Activated naive CD8-positive, alpha-beta T cell treated with anti-CD3 and anti-CD28 coated beads, Interleukin-2, amount 50 U/mL, for 24 hours (primary cell): ENCODE results near the gene SF3B2.
"Not testable (repeated sequence)": the region's sequence is repeated elsewhere in the genome, so short reads cannot be mapped to it uniquely, and the experiment has no call there.

Source experiments
- ATAC-seq: fragments of 150-1000 bp; cut with Tn5 transposase; one replicate; pipeline ENCODE4 v1.10.0; 2021
- DNase-seq: peaks from one replicate; pipeline ENCODE4 v3.0.0; 2021
- H3K27ac Mint-ChIP-seq: one replicate; pipeline ENCODE4 v1.8.0; 2021; ENCODE audit warnings: mild to moderate bottlenecking, mixed read lengths
- H3K27me3 Mint-ChIP-seq: one replicate; pipeline ENCODE4 v1.8.0; 2021; ENCODE audit warnings: mixed read lengths
- H3K36me3 Mint-ChIP-seq: one replicate; pipeline ENCODE4 v1.8.0; 2021; ENCODE audit warnings: low read depth, mixed read lengths
- H3K4me1 Mint-ChIP-seq: one replicate; pipeline ENCODE4 v1.8.0; 2021; ENCODE audit warnings: mixed read lengths
- H3K4me3 Mint-ChIP-seq: one replicate; pipeline ENCODE4 v1.8.0; 2021; ENCODE audit warnings: mild to moderate bottlenecking, moderate library complexity, mixed read lengths
- H3K9me3 Mint-ChIP-seq: one replicate; pipeline ENCODE4 v1.8.0; 2021; ENCODE audit warnings: mixed read lengths

The SF3B2 gene

GRCh38 chr11:66111158-66111557, 59.0 kb downstream of the SF3B2 start:
- ATAC-seq (no peak), DNase-seq (no peak)
- Mint-ChIP-seq H3K9me3 (no peaks in the 10 kb centered on the region), H3K27me3 (no peaks in the 10 kb centered on the region), H3K4me1 (peaks cover 94% of the 10 kb centered on the region), H3K4me3 (no peak overlapping the region), H3K27ac (peak overlapping the region; percentile 47), H3K36me3 (peaks cover 5% of the 10 kb centered on the region)

DNA sequence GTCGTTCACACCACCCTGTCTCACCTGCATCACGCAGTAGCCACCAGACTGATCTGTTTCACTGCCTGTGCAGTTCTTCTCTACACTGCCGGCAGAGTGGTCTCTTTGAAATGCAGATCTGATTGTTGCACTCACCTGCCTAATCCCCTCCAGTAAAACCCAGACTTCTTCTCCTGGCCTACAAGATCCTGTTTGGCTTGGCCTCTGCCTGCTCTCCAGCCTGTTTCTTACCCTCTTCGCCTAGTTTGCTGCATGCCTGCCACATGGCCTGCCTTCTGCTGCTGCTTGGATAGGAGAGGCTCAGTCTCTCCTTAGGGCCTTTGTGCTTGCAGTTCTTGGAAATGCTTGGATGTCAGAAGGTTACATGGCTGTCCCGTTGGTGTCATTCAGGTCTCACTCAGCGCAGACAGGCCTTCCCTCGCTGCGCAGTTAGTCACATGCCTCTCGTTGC, 59.9 kb downstream of the SF3B2 start:
- Mint-ChIP-seq H3K4me3 (no peak overlapping the region), H3K9me3 (no peaks in the 10 kb centered on the region), H3K36me3 (peaks cover 3% of the 10 kb centered on the region), H3K4me1 (peaks cover 96% of the 10 kb centered on the region), H3K27ac (peak overlapping the region; percentile 87), H3K27me3 (no peaks in the 10 kb centered on the region)
- no peak for ATAC-seq
- DNase-seq = no peak

DNA sequence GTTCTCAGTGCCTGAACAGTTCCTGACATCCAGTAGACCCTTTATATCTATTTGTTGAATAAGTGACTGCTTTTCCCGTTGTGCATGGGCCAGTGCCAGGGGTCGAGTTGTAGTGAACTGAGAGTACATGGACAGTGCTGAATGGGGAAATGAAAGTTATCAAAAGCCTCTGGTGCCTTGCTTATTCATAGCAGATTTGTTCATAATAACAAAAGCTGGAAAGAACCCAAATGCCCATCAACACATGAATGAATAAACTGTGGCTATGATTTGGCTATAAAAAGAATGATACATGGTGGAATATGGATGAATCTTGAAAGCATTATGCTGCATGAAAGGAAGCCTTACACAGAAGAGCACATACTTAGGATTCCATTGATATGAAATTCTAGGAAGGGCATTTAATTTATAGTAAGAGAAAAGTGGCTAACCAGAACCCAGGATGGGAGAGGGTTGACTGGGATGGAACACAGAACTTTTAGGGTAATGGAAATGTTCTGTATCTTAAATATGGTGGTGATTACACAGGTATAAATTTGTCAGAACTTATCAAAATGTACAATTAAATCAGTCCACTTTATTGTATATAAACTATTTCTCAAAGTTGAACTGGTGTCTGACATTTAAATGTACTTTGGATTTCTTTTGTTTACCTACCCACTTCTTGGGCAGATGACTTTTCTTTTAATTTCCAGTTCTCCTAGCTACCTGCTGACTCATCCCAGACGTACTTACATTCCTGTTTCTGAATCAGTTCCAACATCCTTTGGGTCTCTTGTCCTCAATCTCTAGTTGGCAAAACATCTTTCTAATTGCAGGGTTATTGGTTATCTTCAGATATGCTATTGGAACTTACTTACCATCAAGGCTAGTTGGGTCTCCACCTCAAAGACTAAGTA, 60.7 kb downstream of the SF3B2 start:
- ATAC-seq = no peak
- H3K4me3 Mint-ChIP-seq = peak overlapping the region; percentile 60
- peaks cover 96% of the 10 kb centered on the region for H3K4me1 Mint-ChIP-seq
- H3K9me3 Mint-ChIP-seq = no peaks in the 10 kb centered on the region
- H3K27me3 Mint-ChIP-seq = no peaks in the 10 kb centered on the region
- no peak for DNase-seq
- H3K36me3 Mint-ChIP-seq = peaks cover 3% of the 10 kb centered on the region
- H3K27ac Mint-ChIP-seq = peak overlapping the region; percentile 87

DNA sequence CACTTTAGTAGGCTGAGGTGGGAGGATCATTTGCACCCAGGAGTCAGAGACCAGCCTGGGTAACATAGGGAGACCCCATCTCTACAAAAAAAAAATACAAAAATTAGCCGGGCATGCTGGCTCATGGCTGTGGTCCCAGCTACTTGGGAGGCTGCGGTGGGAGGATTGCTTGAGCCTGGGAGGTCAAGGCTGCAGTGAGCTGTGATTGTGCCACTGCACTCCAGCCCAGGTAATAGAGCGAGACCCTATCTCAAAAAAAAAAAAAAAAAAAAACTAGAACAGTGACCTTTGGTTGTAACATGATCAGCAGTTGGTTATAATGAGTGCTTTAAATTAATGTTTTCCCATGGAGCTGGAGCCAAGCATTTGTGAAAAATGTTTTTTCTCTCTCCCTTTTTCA, 62.8 kb downstream of the SF3B2 start:
- Mint-ChIP-seq H3K4me3 (peak overlapping the region; percentile 69), H3K27ac (peak overlapping the region; percentile 82), H3K4me1 (peaks cover 93% of the 10 kb centered on the region)
- not testable (repeated sequence) for ATAC-seq, H3K9me3 Mint-ChIP-seq, H3K27me3 Mint-ChIP-seq, H3K36me3 Mint-ChIP-seq, DNase-seq

DNA sequence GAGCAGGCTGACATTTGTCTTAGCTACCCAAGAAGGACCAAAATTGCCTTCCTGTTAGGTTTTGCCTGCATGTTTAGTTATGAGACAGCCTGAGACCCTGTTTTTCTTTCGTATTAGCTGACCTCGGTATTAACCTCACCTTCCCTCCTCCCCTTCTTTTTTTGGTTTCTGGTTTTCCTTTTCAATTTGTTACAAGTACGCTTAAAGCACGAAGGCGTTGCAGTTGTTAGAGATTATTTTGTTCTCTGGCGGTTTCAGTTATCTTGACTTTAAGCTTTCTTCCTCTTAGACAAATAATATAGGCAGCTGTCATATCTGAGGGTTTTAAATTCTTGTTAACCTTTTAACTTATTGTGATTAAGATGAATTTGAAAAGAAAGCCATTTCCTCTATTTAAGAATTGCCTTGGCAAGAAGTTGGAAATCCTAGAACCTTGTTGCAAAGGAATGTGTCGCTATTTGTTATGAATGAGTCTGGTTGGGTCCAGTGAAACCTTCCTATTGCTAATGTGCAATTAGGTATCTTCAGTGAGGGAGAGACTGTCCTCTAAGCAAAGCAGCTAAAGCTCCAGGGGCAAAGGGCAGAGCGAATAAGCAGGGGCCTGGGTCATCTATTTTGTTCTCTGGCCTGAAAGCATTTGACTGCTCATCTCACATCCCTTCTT, 63.6 kb downstream of the SF3B2 start:
- Mint-ChIP-seq H3K36me3 (peaks cover 3% of the 10 kb centered on the region), H3K4me3 (peak overlapping the region; percentile 69), H3K27me3 (no peaks in the 10 kb centered on the region), H3K9me3 (no peaks in the 10 kb centered on the region), H3K4me1 (peaks cover 92% of the 10 kb centered on the region), H3K27ac (peak overlapping the region; percentile 82)
- no peak for DNase-seq
- peak; percentile 50 for ATAC-seq

- no peaks in the 10 kb centered on the region for H3K27me3 Mint-ChIP-seq
- DNase-seq (no peak), ATAC-seq (no peak)
- H3K4me1 Mint-ChIP-seq = peaks cover 93% of the 10 kb centered on the region
- peak overlapping the region; percentile 67 for H3K27ac Mint-ChIP-seq
- H3K9me3 Mint-ChIP-seq = no peaks in the 10 kb centered on the region
- peak overlapping the region; percentile 44 for H3K4me3 Mint-ChIP-seq
- peaks cover 3% of the 10 kb centered on the region for H3K36me3 Mint-ChIP-seq
These were observed 64.6 kb downstream of the SF3B2 start for GRCh38 chr11:66116576-66117361.

DNA sequence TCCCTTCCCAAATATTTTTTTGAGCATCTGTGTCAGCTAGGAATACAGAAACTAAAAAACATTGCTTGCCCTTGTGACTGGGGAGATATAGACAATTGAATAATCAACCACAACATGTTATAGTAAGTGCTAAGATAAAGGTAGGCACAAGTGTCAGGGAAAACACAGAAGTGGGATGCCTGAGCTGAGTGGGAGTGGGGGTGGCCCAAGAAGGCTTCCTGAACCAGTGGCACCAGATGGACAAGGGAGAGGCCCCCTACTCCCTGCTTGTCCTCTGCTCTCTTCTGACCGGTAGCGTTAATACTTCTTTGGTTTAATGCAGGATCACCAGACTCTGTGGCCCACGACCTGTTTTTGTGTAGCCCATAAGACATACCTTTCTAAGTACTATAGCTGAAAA, 66.7 kb downstream of the SF3B2 start:
- DNase-seq (no peak), ATAC-seq (no peak)
- Mint-ChIP-seq H3K4me3 (no peak overlapping the region), H3K36me3 (peaks cover under 1% of the 10 kb centered on the region), H3K27me3 (no peaks in the 10 kb centered on the region), H3K4me1 (peaks cover 83% of the 10 kb centered on the region), H3K9me3 (no peaks in the 10 kb centered on the region), H3K27ac (peak overlapping the region; percentile 53)
